PFSK-1 (cell line): ENCODE data around the gene CCNL2.

Experiments
- FOXP2 ChIP-seq: optimal IDR thresholded peaks from 2 replicates; pipeline ENCODE3; 2011; ENCODE audit warnings: borderline replicate concordance, control low read depth, inconsistent platforms; ENCODE audit not compliant: insufficient read depth; ENCODE audit errors: extremely low read length, extremely low read depth
- POLR2AphosphoS5 ChIP-seq: IDR thresholded peaks from 2 replicates; pipeline ENCODE4 v1.6.1; 2012; ENCODE audit warnings: low read depth, mild to moderate bottlenecking, control low read depth, low read length, moderate library complexity
- TAF1 ChIP-seq: IDR thresholded peaks from 2 replicates; pipeline ENCODE4 v1.6.1; 2012; ENCODE audit warnings: low read length, control low read depth, borderline replicate concordance; ENCODE audit not compliant: insufficient read depth

GRCh38 chr1:1395166-1395565 is 4.0 kb downstream of the CCNL2 start:
- no peak for TF ChIP-seq FOXP2
- TF ChIP-seq TAF1: no peak
- no peak for TF ChIP-seq POLR2AphosphoS5
